Panc1 (cell line): ENCODE data around the gene COL4A3. TPM values are rescaled to one million over a fixed set of nuclear protein-coding genes. Genes with fewer than 3 reads are reported as not detected.

Experiments
- ATAC-seq: fragments of 200-7000 bp; cut with Tn5 transposase; 2 replicates; pipeline ENCODE4 v1.9.1; 2020; ENCODE audit warnings: mild to moderate bottlenecking, moderate library complexity
- BruUV-seq: library from RNA; stranded (reverse); fragments of 400-500 nt; replicated peaks from 2 replicates; lab custom pipeline; 2021; lab: Mats Ljungman, UMichigan
- CTCF ChIA-PET: fragments of 300-600 bp; sonication (Branson Sonifier 250); formaldehyde crosslinking; loops from one replicate; lab custom pipeline; 2022; ENCODE audit warnings: antibody characterized with exemption; lab: Charles Lee
- POLR2A ChIA-PET: fragments of 300-600 bp; sonication (Branson Sonifier 250); formaldehyde crosslinking; loops from one replicate; lab custom pipeline; 2022; ENCODE audit warnings: antibody characterized with exemption; lab: Charles Lee
- DNase-seq: peaks from one replicate; pipeline ENCODE4 v3.0.0-alpha.2; 2010; ENCODE audit warnings: low read depth, low spot score
- H3K27ac ChIP-seq: 2 replicates; pipeline ENCODE4 v1.5.1; 2011; ENCODE audit warnings: mild to moderate bottlenecking, low read length, inconsistent platforms
- H3K27me3 ChIP-seq: fragments of 200-500 bp; sonication (Bioruptor generic); 2 replicates; pipeline ENCODE4 v1.6.0; 2014; ENCODE audit warnings: low read length, inconsistent platforms; ENCODE audit not compliant: control insufficient read depth, insufficient read depth
- H3K36me3 ChIP-seq: fragments of 200-500 bp; sonication (Bioruptor generic); 2 replicates; pipeline ENCODE4 v1.5.1; 2014; ENCODE audit warnings: inconsistent platforms, mild to moderate bottlenecking, low read length, moderate library complexity; ENCODE audit not compliant: control insufficient read depth, insufficient read depth
- H3K4me1 ChIP-seq: 2 replicates; pipeline ENCODE4 v1.5.1; 2011; ENCODE audit warnings: inconsistent platforms, mild to moderate bottlenecking, low read length, moderate library complexity; ENCODE audit not compliant: control insufficient read depth, insufficient read depth
- H3K4me3 ChIP-seq, 2 experiments: 2 replicates each; pipeline ENCODE4 v1.5.1; 2011 to 2012; ENCODE audit warnings: low read depth in 2 of 2, low read length in 2 of 2, mild to moderate bottlenecking in 2 of 2, inconsistent platforms in 1 of 2, moderate library complexity in 1 of 2
- H3K9me3 ChIP-seq: fragments of 200-500 bp; sonication (Bioruptor generic); 2 replicates; pipeline ENCODE4 v1.5.1; 2014; ENCODE audit warnings: low read depth, mild to moderate bottlenecking, inconsistent platforms, low read length, moderate library complexity; ENCODE audit not compliant: control insufficient read depth, insufficient read depth
- CTCF ChIP-seq: fragments of 450-650 bp; IDR thresholded peaks from 2 replicates; pipeline ENCODE4 v1.5.1; 2017; ENCODE audit warnings: mild to moderate bottlenecking
- POLR2AphosphoS5 ChIP-seq: IDR thresholded peaks from 2 replicates; pipeline ENCODE4 v1.6.1; 2012; ENCODE audit warnings: mild to moderate bottlenecking, low read depth, low read length, moderate library complexity
- REST ChIP-seq, 2 experiments: IDR thresholded peaks; 2 replicates each; pipeline ENCODE4 v1.6.1; 2011 to 2012; ENCODE audit warnings: low read depth in 2 of 2, control low read depth in 1 of 2, low read length in 1 of 2, mild to moderate bottlenecking in 1 of 2, moderate library complexity in 1 of 2; ENCODE audit not compliant: insufficient read depth in 1 of 2
- SIN3A ChIP-seq: IDR thresholded peaks from 2 replicates; pipeline ENCODE4 v1.6.1; 2012; ENCODE audit warnings: low read depth, mild to moderate bottlenecking, low read length, moderate library complexity, borderline replicate concordance; ENCODE audit not compliant: insufficient read depth
- TCF7L2 ChIP-seq: IDR thresholded peaks from 2 replicates; pipeline ENCODE4 v1.6.1; 2011; ENCODE audit warnings: mild to moderate bottlenecking, low read depth, low read length, inconsistent platforms
- in situ Hi-C: cut with HindIII; loops from 2 replicates; pipeline ENCODE4 v1.10.0; 2016; ENCODE audit warnings: low sequenced_read_pairs, low pct_unique_long_range_greater_than_20kb
- intact Hi-C: fragments of 100-400 bp; cut with micrococcal nuclease; formaldehyde crosslinking; loops from one replicate; pipeline ENCODE4 v1.10.0; 2022; ENCODE audit not compliant: unreplicated experiment
- total RNA-seq: library from RNA; stranded (reverse); gene quantifications from one replicate; pipeline ENCODE4 v1.2.1, GENCODE V29; 2021; ENCODE audit not compliant: unreplicated experiment

The COL4A3 gene
- total RNA-seq, 1 experiment from 2014 or later = 0.18 TPM

- CTCF ChIA-PET = no interaction called here
- H3K9me3 ChIP-seq = no peaks in the 10 kb centered on the region; the same call in 1 of the 2 replicates
- no TSS peak for BruUV-seq
- peak overlapping the region; percentile 98 for H3K27ac ChIP-seq
- peak overlapping the region; percentile 77 to 97 for H3K4me3 ChIP-seq
- ATAC-seq (peak; percentile 52), DNase-seq (no peak)
- TF ChIP-seq TCF7L2 (no peak), POLR2AphosphoS5 (no peak), REST (IDR thresholded peaks at IDR 0.05; ENCODE audit: insufficient read depth in 1 of 2, low read depth in 2 of 2, low read length in 1 of 2) (no peak), SIN3A (no peak), CTCF (no peak)
- intact Hi-C loops = loop anchor here (5.0 kb wide), 1 partner anchor 194 kb away; no protein-coding TSS in a partner anchor
- no peaks in the 10 kb centered on the region for H3K27me3 ChIP-seq
- POLR2A ChIA-PET = no interaction called here
- peaks cover 8% of the 10 kb centered on the region for H3K36me3 ChIP-seq
- peaks cover 21% of the 10 kb centered on the region for H3K4me1 ChIP-seq
- in situ Hi-C loops = no loop called here
Observed at GRCh38 chr2:227325839-227326195, 161.4 kb downstream of the COL4A3 start.

GRCh38 chr2:227326783-227327182 lies 162.4 kb downstream of the COL4A3 start:
- CTCF ChIA-PET = no interaction called here
- ATAC-seq = no peak
- intact Hi-C loops (loop anchor here (5.0 kb wide), 1 partner anchor 194 kb away; no protein-coding TSS in a partner anchor), in situ Hi-C loops (no loop called here)
- no peak for DNase-seq
- H3K4me3 ChIP-seq = peak overlapping the region in 1 of 2 experiments; percentile 77; a peak in 2 of 4 replicates
- POLR2A ChIA-PET = no interaction called here
- no peaks in the 10 kb centered on the region; the same call in 1 of the 2 replicates for H3K9me3 ChIP-seq
- no peak for TF ChIP-seq REST (IDR thresholded peaks at IDR 0.05; ENCODE audit: insufficient read depth in 1 of 2, low read depth in 2 of 2, low read length in 1 of 2)
- TF ChIP-seq SIN3A = no peak
- TF ChIP-seq TCF7L2 = no peak
- no peak for TF ChIP-seq POLR2AphosphoS5
- no peak for TF ChIP-seq CTCF
- no TSS peak for BruUV-seq
- H3K4me1 ChIP-seq = peaks cover 21% of the 10 kb centered on the region
- no peaks in the 10 kb centered on the region for H3K27me3 ChIP-seq
- peaks cover 13% of the 10 kb centered on the region for H3K36me3 ChIP-seq
- no peak overlapping the region; the same call in 1 of the 2 replicates for H3K27ac ChIP-seq
